NCI-H82 (cell line): ENCODE measurements around the gene ESF1.
A peak's percentile ranks its signal among the peaks of the same experiment; 100 is the strongest.
"Not testable (repeated sequence)": the region's sequence is repeated elsewhere in the genome, so short reads cannot be mapped to it uniquely, and the experiment has no call there.

Experiments used
- DNase-seq: peaks from one replicate; lab custom pipeline; 2025; lab: John Stamatoyannopoulos, UW

ESF1 gene

DNA sequence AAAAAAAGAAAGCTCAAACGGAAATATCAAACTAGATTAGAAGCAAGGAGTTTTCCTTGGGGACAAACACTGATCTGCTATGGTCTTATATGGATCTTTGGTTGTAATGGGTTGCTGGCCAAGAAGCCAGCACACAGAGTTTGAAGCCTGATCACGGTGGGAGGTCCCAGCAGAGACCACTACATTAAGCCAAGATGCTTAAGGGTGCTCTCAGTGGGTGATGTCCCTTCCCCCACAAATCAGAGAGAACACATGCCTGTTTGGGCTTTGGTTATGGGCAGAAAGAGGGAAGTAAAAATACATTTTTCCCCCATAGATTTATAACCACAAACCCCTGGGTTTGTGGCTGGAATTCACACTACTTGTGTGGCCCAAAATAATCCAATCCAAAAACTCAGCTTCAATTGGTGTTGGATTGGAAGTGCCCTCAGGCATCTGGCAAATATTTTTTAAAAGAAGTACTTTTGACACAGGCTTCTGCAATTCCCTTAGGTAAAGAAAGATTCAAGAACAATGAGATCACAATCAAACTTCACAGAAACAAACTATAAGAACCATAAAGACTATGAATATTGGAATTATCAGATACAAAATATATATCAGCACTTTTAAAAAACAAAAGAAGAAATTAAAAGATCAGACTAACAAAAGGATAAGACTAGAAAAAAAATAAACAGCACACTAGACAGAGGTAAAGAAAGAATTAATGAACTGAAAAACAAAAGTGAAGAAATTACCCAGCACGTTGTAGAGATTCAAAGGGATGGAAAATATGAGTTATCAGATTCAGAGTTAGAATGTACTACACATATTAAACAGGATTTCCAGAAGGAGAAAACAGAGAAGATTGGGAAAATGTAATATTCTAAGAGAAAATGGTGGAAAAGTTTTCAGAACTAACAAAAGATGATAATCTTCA, 44.7 kb downstream of the ESF1 start:
- no peak for DNase-seq

- DNase-seq: not testable (repeated sequence)
These were observed 46.5 kb downstream of the ESF1 start for GRCh38 chr20:13738187-13738586.

DNA sequence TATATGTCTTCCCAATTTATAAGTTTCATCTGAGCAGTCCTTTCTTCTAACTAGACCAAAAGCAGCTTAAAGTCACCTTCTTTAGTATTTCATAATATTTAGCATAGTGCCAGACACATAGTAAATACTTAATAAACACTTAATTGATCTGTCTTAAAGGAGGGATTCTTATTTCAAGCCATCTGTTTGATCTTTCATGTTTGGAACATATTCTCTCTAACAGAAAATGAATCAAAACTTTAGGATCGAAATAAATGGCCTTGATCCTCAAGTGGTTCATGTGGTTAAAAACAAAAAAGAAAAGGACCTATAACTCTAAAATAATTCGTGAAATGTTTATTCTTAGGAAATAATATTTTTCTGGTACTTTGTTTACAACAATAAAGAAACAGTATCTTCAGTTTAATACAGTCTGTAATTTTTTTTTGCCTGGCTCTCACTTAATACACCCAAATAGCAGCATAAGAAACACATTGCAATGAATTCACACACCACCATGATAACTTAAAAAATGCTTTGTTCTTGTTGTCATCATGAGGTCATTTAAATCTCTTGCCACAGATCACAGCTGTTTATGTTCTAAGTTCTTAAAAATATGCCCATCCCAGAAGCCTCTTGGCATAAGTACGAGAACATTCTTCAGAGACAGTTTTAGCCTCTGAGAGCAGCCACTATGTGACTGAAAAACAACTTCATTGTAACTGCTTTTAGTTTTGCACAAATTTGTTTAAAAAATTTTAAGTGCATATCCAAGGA, 48.1 kb downstream of the ESF1 start:
- no peak for DNase-seq

DNA sequence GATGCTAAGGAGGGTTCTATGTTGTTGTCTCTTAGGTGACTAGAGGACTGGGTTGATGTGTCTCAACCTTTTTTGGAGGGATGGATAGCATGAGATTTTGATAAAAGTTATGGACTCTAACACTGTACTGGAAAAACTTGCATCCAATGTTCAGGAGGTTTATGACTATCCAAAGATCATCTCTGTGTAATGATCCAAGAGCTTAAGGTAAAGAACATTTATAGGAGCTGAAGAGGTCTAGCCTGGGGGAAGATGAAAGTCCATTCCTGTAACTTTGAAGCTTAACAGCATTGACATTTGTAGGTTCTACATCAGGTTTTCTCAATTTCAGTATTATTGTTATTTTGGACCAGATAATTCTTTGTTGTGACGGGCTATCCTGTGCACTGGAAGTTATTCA, 48.9 kb downstream of the ESF1 start:
- no peak for DNase-seq

- peak; percentile 83 for DNase-seq
These were observed 61.7 kb downstream of the ESF1 start for GRCh38 chr20:13723011-13723410.

DNA sequence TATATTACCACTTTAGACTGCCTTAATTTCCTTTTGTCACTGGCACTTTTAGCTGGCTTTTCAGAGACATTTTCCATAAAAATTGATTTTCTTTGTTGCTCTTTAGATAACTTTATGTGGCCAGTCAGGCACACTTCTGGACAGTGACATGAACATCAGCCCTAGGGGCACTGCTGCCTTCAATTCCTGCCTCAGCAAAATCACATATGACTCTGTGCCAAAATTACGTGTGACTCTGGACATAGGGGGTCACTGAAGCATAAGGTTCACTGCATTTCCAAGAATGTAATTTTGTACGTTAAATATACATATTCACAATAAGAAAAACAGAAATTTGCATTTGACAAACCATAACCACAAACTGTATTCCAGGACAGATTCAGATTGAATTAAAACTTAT, 66.5 kb downstream of the ESF1 start:
- no peak for DNase-seq

DNA sequence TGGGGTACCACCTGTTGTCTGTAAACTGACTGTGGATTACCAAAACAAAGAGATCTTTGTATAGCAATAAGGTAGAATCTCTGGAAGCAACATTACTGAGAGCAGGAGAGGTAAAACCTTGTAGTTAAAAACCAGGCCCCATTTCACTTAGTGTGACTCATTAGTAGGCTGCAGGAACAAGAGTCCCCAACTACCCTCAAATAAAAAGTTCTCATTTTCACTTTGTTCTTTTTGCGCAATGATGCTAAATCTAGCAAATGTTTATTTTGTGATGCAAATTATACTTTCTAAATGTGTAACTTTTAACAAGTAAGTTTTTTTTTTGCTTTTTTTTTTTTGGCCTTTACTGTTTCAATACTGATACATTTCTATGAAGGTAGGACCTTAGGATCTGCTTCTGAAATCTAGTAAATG, 67.1 kb downstream of the ESF1 start:
- DNase-seq: no peak

DNA sequence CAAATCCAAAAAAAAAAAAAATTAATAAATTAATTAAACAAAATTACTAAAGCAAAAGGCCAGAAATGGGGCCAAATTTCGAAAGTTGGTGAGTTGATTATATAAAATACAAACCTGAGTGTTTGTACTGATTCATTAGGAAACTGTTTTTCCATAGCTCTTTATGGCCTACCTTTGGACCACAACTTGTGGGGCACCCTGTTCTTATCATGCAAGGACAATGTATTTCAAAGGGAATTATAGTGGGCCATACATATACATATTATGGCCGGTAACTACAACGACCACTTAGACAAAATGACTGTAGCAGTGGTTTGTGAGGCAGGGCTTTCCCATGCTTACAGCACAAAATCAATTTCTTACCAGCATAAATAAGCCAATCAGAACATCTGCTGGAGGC, 69.5 kb downstream of the ESF1 start:
- no peak for DNase-seq

DNA sequence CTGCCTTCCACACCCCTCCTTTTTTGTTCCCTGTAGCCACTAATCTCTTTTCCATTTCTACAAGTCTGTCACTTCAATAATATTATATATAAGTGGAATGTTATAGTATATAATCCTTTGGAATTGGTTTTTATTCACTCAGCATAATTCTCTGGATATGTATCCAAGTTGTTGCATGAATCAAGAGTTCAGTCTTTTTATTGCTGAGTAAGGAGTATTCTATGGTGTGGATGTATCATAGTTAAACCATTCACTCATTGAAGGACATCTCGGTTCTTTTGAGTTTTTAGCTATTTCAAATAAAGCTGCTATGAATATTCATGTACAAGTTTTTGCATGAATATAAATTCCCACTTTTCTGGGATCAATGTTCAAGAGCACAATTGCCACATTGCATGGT, 76.5 kb downstream of the ESF1 start:
- DNase-seq: no peak

- DNase-seq: no peak
These were observed 81.5 kb downstream of the ESF1 start for GRCh38 chr20:13703265-13703664.

- DNase-seq: no peak
These were observed 83.2 kb downstream of the ESF1 start for GRCh38 chr20:13701486-13701885.

DNA sequence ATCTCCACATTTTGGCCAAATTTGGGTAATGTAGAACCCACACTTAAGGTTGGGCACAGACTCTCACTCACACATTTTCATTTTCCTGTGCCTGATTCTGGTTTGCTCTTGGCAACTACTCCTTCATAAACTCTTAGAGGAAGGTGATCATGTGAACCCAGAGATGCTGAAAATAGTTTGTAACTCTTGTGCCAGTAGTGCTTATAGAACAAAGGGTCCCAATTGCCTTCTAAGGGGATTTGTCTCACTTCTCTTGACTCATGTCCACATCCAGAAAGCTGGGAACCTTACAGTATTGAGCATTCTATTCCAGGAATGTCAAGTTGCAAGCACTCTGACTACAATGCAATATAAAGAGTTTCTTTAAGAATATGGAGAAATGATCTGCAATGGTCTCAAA, 84.0 kb downstream of the ESF1 start:
- no peak for DNase-seq

- DNase-seq: no peak
These were observed 90.1 kb downstream of the ESF1 start for GRCh38 chr20:13694420-13695150.

- DNase-seq: no peak
These were observed 91.7 kb downstream of the ESF1 start for GRCh38 chr20:13692802-13693736.

DNA sequence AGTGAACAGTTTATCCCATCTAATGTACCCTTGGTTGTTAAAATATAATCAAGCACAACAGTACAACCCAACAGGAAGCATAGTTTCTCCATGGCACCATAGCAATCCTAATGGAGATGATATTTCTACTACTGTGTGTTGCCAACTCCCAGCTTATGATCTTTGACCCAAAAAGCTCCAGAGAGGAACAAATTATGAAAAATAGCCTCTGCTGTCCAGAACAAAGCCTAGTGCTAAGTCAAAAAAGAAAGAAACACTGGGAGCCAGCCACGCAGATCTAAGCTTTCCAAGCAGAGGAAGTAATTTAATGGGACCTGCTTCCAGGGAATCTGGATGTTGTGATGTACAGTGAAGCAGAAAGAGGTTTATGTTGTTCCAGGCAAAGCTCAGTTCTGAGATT, 93.8 kb downstream of the ESF1 start:
- no peak for DNase-seq

DNA sequence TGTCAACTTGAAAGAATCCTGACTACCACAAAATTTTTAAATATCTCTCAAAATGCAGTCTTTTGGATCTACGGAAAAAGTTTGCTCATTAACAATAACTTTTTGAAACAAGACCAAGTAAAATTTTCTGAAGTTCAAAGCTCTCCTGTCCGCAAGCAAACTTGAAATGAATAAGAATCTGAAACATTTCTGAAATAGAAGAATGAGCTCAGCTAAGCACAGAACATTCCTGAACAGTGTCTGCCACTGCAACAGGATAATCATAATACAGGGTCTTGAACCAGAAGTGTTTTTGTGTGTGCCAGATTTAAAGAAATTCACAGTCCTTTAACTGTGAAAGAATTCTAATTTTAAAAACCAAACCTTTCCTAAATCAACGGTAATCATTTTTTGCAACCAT, 96.9 kb downstream of the ESF1 start:
- DNase-seq: no peak

DNA sequence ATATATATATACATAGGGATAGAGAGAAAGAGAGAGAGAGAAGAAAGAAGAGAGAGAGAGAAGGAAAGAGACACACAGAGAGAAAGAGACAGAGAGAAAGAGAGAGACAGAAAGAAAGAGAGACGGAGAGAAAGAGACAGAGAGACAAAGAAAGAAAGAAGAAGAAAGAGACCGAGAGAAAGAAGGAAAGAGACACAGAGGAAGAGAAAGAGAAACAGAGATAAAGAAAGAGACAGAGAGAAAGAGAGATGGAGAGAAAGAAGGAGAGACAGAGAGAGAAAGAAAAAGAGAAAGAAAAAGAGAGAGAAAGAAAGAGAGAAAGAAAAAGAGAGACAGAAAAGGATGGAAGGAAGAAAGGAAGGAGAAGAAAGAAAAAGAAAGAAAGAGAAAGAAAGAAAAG, 99.1 kb downstream of the ESF1 start:
- DNase-seq: no peak

GRCh38 chr20:13684566-13685222, 100.0 kb downstream of the ESF1 start:
- DNase-seq: peak; percentile 19

DNA sequence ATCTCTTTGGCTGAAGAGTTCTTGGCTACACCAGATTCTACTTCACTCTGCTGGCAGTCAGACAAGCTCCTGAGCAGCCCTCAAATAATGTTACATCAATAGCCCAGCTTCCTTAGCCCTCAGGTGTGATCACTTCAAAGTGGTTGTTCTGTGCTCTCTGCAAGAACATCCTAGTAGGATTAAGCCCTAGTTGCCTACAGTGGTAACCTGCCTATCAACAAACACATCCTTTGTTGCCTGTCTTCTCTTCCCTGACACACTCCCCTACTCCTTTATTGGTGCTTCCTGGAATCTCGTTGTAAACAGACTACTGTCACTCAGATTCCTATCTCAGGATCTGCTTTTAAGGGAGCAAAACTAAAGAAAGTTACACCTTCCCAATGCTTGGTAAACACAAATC, 100.9 kb downstream of the ESF1 start:
- DNase-seq: no peak

GRCh38 chr20:13681248-13682125, 103.2 kb downstream of the ESF1 start:
- DNase-seq: no peak
